ENCODE measurements around the gene ITGA4. TPM values are rescaled to one million over a fixed set of nuclear protein-coding genes. Genes with fewer than 3 reads are reported as not detected.

The ITGA4 gene
- total RNA-seq, 1 donor: 27.6 TPM

- no peak for TF ChIP-seq CTCF (IDR thresholded peaks at IDR 0.05; ENCODE audit: insufficient read depth, low read length)
- H3K4me3 ChIP-seq (ENCODE audit: low read depth, low read length): no peak overlapping the region
- no peak for DNase-seq (ENCODE audit: low read depth)
Measured at GRCh38 chr2:181472990-181473389, 15.8 kb downstream of the ITGA4 start.

- no peak for TF ChIP-seq CTCF (IDR thresholded peaks at IDR 0.05; ENCODE audit: insufficient read depth, low read length)
- DNase-seq (ENCODE audit: low read depth): no peak
Measured at GRCh38 chr2:181474222-181474881, 17.2 kb downstream of the ITGA4 start.

GRCh38 chr2:181483211-181483610, 26.0 kb downstream of the ITGA4 start:
- no peak overlapping the region for H3K4me3 ChIP-seq (ENCODE audit: low read depth, low read length)
- DNase-seq (ENCODE audit: low read depth): no peak
- TF ChIP-seq CTCF (IDR thresholded peaks at IDR 0.05; ENCODE audit: insufficient read depth, low read length): no peak

More at GRCh38 chr2:181474222-181474881, 17.2 kb downstream of the ITGA4 start:
- no peak overlapping the region for H3K4me3 ChIP-seq (ENCODE audit: low read depth, low read length)

GRCh38 chr2:181483876-181484275, 26.7 kb downstream of the ITGA4 start:
- no peak for DNase-seq (ENCODE audit: low read depth)
- no peak overlapping the region for H3K4me3 ChIP-seq (ENCODE audit: low read depth, low read length)
- no peak for TF ChIP-seq CTCF (IDR thresholded peaks at IDR 0.05; ENCODE audit: insufficient read depth, low read length)

GRCh38 chr2:181484851-181485637, 27.9 kb downstream of the ITGA4 start:
- no peak for DNase-seq (ENCODE audit: low read depth)
- H3K4me3 ChIP-seq (ENCODE audit: low read depth, low read length): no peak overlapping the region
- TF ChIP-seq CTCF (IDR thresholded peaks at IDR 0.05; ENCODE audit: insufficient read depth, low read length): no peak

GRCh38 chr2:181485638-181485946, 28.4 kb downstream of the ITGA4 start:
- no peak for TF ChIP-seq CTCF (IDR thresholded peaks at IDR 0.05; ENCODE audit: insufficient read depth, low read length)

More at GRCh38 chr2:181485638-181485946, 28.4 kb downstream of the ITGA4 start:
- no peak overlapping the region for H3K4me3 ChIP-seq (ENCODE audit: low read depth, low read length)
- DNase-seq (ENCODE audit: low read depth): no peak

Measured in fibroblast of the aortic adventitia (primary cell).